ENCODE data around the gene JDP2. TPM values are rescaled to one million over a fixed set of nuclear protein-coding genes. Genes with fewer than 3 reads are reported as not detected.
A peak's percentile ranks its signal among the peaks of the same experiment; 100 is the strongest.

Gene JDP2
- total and polyA plus RNA-seq, 9 donors, result 45.0 to 63.2 (median 56.7) TPM

- 35% methylated on average over 8 of the region's 14 CpGs for WGBS (ENCODE audit: insufficient coverage)
- Histone ChIP-seq H3K27me3 (ENCODE audit: control insufficient read depth, insufficient read depth, low read length) (no peaks in the 10 kb centered on the region), H3K9me3 (replicated peaks; ENCODE audit: control insufficient read depth, low read depth, low read length) (no peaks in the 10 kb centered on the region), H3K4me1 (ENCODE audit: control insufficient read depth, insufficient read depth, low read length) (peaks cover 84% of the 10 kb centered on the region), H3K27ac (ENCODE audit: low read length) (peak overlapping the region; percentile 78), H3K4me3 (ENCODE audit: low read length) (no peak overlapping the region), H3K36me3 (ENCODE audit: control insufficient read depth, insufficient read depth, low read length) (peaks cover 40% of the 10 kb centered on the region)
- DNase-seq, result peak; percentile 70
Observed at GRCh38 chr14:75452900-75453816, 25.3 kb downstream of the JDP2 start.

- Histone ChIP-seq H3K9me3 (replicated peaks; ENCODE audit: control insufficient read depth, low read depth, low read length) (no peaks in the 10 kb centered on the region), H3K27ac (ENCODE audit: low read length) (peak overlapping the region; percentile 78), H3K27me3 (ENCODE audit: control insufficient read depth, insufficient read depth, low read length) (no peaks in the 10 kb centered on the region), H3K4me1 (ENCODE audit: control insufficient read depth, insufficient read depth, low read length) (peaks cover 82% of the 10 kb centered on the region), H3K36me3 (ENCODE audit: control insufficient read depth, insufficient read depth, low read length) (peaks cover 35% of the 10 kb centered on the region), H3K4me3 (ENCODE audit: low read length) (no peak overlapping the region)
- WGBS (ENCODE audit: insufficient coverage), result 100% methylated on average over 4 of the region's 14 CpGs
- no peak for DNase-seq
Observed at GRCh38 chr14:75453817-75454434, 26.1 kb downstream of the JDP2 start.

DNA sequence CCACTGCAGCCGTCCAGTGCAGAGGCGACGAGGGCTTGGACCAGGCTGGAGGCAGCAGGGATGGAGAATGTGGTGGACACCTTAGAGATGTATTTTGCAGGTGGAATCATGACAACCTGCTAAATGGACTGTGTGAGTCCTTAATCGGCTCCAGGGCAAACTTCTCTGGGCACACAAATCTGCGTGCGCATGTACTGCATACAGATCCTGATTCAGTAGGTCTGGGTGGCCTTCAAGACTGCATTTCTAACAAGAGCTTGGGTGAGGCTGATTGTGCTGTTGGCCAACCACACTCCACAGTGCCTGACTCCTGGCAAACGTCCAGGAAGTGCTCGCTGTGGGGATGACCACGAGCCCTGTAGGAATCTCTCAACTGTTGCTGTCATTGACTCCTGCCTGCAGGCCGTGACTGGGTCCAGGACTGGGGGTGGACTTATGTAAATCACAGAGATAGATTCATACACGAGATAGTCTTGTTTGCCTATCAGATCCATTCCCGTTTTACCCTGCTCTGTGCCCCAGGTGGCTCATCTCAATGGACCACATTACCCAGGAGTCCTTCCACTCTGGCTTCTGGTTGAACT lies 27.2 kb downstream of the JDP2 start:
- H3K4me1 ChIP-seq (ENCODE audit: control insufficient read depth, insufficient read depth, low read length), result peaks cover 82% of the 10 kb centered on the region
- H3K36me3 ChIP-seq (ENCODE audit: control insufficient read depth, insufficient read depth, low read length), result peaks cover 41% of the 10 kb centered on the region
- H3K4me3 ChIP-seq (ENCODE audit: low read length), result no peak overlapping the region
- WGBS (ENCODE audit: insufficient coverage), result 73% methylated on average over 8 of the region's 12 CpGs
- no peaks in the 10 kb centered on the region for H3K9me3 ChIP-seq (replicated peaks; ENCODE audit: control insufficient read depth, low read depth, low read length)
- DNase-seq, result peak; percentile 65
- H3K27me3 ChIP-seq (ENCODE audit: control insufficient read depth, insufficient read depth, low read length), result no peaks in the 10 kb centered on the region
- H3K27ac ChIP-seq (ENCODE audit: low read length), result peak overlapping the region; percentile 9

DNA sequence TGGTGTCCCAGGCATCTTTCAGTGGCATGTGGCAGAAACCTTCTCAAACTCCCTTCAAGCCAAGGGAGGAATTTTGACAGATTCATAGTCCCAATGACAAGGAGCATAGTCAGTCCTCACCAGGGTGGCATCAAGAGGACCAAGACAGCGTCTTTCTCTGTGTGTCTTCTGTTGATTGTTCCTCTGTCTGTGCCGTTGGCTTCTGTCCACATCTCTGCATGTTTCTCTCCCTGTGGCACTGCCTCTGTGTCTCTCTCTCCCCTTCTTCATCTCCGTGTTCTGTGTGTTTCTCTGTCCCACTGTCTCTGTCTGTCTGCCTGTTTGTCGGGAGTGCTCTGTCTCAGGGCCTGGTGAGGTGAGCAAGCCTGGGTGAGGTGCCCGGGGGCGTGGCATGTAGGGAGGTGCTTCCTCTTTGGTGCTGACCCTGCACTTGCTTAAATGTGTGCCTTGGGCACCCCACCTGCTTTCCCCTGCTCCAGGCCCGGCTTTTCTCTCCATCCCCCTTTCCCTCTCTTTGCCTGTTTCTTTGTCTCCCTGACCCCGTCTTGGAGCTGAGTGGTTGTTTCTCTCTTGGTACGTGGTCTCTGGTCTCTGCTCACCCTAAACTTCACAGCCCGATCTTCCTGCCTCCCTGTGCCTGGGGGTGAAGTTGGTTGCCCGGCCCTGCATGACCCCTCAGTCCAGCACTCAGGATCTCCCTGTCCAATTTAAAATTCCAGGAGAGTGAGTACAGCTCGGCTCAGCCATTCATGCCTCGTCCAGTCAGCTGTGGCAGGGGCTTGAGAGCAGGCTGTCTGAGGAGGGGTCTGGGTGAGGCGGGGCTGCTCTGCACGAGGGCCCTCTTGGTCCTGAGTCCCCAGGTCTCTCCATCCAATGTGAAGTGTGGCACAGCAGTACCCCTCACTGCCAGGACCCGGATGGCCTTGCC lies 28.5 kb downstream of the JDP2 start:
- H3K27ac ChIP-seq (ENCODE audit: low read length), result no peak overlapping the region
- H3K4me1 ChIP-seq (ENCODE audit: control insufficient read depth, insufficient read depth, low read length), result peaks cover 69% of the 10 kb centered on the region
- peaks cover 38% of the 10 kb centered on the region for H3K36me3 ChIP-seq (ENCODE audit: control insufficient read depth, insufficient read depth, low read length)

GRCh38 chr14:75456997-75457335 lies 29.1 kb downstream of the JDP2 start:
- no peak for DNase-seq
- Histone ChIP-seq H3K27ac (ENCODE audit: low read length) (no peak overlapping the region), H3K9me3 (replicated peaks; ENCODE audit: control insufficient read depth, low read depth, low read length) (no peaks in the 10 kb centered on the region), H3K36me3 (ENCODE audit: control insufficient read depth, insufficient read depth, low read length) (peaks cover 42% of the 10 kb centered on the region), H3K27me3 (ENCODE audit: control insufficient read depth, insufficient read depth, low read length) (no peaks in the 10 kb centered on the region), H3K4me1 (ENCODE audit: control insufficient read depth, insufficient read depth, low read length) (peaks cover 64% of the 10 kb centered on the region), H3K4me3 (ENCODE audit: low read length) (no peak overlapping the region)
- 89% methylated on average over 1 of the region's 5 CpGs for WGBS (ENCODE audit: insufficient coverage)

More for the DNA sequence above, 28.5 kb downstream of the JDP2 start:
- H3K4me3 ChIP-seq (ENCODE audit: low read length), result no peak overlapping the region
- no peaks in the 10 kb centered on the region for H3K9me3 ChIP-seq (replicated peaks; ENCODE audit: control insufficient read depth, low read depth, low read length)
- no peaks in the 10 kb centered on the region for H3K27me3 ChIP-seq (ENCODE audit: control insufficient read depth, insufficient read depth, low read length)
- 83% methylated on average over 4 of the region's 16 CpGs for WGBS (ENCODE audit: insufficient coverage)
- DNase-seq, result no peak

- 80% methylated on average over 8 of the region's 10 CpGs for WGBS (ENCODE audit: insufficient coverage)
- H3K27ac ChIP-seq (ENCODE audit: low read length), result no peak overlapping the region
- H3K36me3 ChIP-seq (ENCODE audit: control insufficient read depth, insufficient read depth, low read length), result peaks cover 48% of the 10 kb centered on the region
- no peaks in the 10 kb centered on the region for H3K9me3 ChIP-seq (replicated peaks; ENCODE audit: control insufficient read depth, low read depth, low read length)
- peak; percentile 1 for DNase-seq
- H3K4me1 ChIP-seq (ENCODE audit: control insufficient read depth, insufficient read depth, low read length), result peaks cover 56% of the 10 kb centered on the region
- no peak overlapping the region for H3K4me3 ChIP-seq (ENCODE audit: low read length)
- no peaks in the 10 kb centered on the region for H3K27me3 ChIP-seq (ENCODE audit: control insufficient read depth, insufficient read depth, low read length)
Observed at GRCh38 chr14:75457648-75458165, 29.9 kb downstream of the JDP2 start.

- H3K4me1 ChIP-seq (ENCODE audit: control insufficient read depth, insufficient read depth, low read length), result peaks cover 50% of the 10 kb centered on the region
- no CpG with 5 or more reads among the region's 3 CpGs for WGBS (ENCODE audit: insufficient coverage)
- no peak for DNase-seq
- H3K4me3 ChIP-seq (ENCODE audit: low read length), result no peak overlapping the region
- H3K27me3 ChIP-seq (ENCODE audit: control insufficient read depth, insufficient read depth, low read length), result no peaks in the 10 kb centered on the region
- H3K27ac ChIP-seq (ENCODE audit: low read length), result no peak overlapping the region
- H3K36me3 ChIP-seq (ENCODE audit: control insufficient read depth, insufficient read depth, low read length), result peaks cover 53% of the 10 kb centered on the region
- no peaks in the 10 kb centered on the region for H3K9me3 ChIP-seq (replicated peaks; ENCODE audit: control insufficient read depth, low read depth, low read length)
Observed at GRCh38 chr14:75458305-75458704, 30.5 kb downstream of the JDP2 start.

GRCh38 chr14:75459099-75459741 lies 31.4 kb downstream of the JDP2 start:
- H3K27me3 ChIP-seq (ENCODE audit: control insufficient read depth, insufficient read depth, low read length), result no peaks in the 10 kb centered on the region
- peak; percentile 60 for DNase-seq
- peaks cover 56% of the 10 kb centered on the region for H3K36me3 ChIP-seq (ENCODE audit: control insufficient read depth, insufficient read depth, low read length)
- H3K9me3 ChIP-seq (replicated peaks; ENCODE audit: control insufficient read depth, low read depth, low read length), result no peaks in the 10 kb centered on the region
- WGBS (ENCODE audit: insufficient coverage), result 38% methylated on average over 7 of the region's 12 CpGs
- H3K27ac ChIP-seq (ENCODE audit: low read length), result peak overlapping the region; percentile 37
- H3K4me1 ChIP-seq (ENCODE audit: control insufficient read depth, insufficient read depth, low read length), result peaks cover 42% of the 10 kb centered on the region
- H3K4me3 ChIP-seq (ENCODE audit: low read length), result no peak overlapping the region

GRCh38 chr14:75459791-75460190 lies 32.0 kb downstream of the JDP2 start:
- no peak overlapping the region for H3K4me3 ChIP-seq (ENCODE audit: low read length)
- no peak for DNase-seq
- H3K27me3 ChIP-seq (ENCODE audit: control insufficient read depth, insufficient read depth, low read length), result no peaks in the 10 kb centered on the region
- H3K9me3 ChIP-seq (replicated peaks; ENCODE audit: control insufficient read depth, low read depth, low read length), result no peaks in the 10 kb centered on the region
- no peak overlapping the region for H3K27ac ChIP-seq (ENCODE audit: low read length)
- no CpG with 5 or more reads among the region's 1 CpG for WGBS (ENCODE audit: insufficient coverage)
- H3K36me3 ChIP-seq (ENCODE audit: control insufficient read depth, insufficient read depth, low read length), result peaks cover 59% of the 10 kb centered on the region
- peaks cover 37% of the 10 kb centered on the region for H3K4me1 ChIP-seq (ENCODE audit: control insufficient read depth, insufficient read depth, low read length)

All from muscle of leg (tissue), 11 donors.